GM12878 (cell line): Measurements from ENCODE around the gene CLDN9. TPM values are rescaled to one million over a fixed set of nuclear protein-coding genes. Genes with fewer than 3 reads are reported as not detected.

Source experiments
- ATAC-seq: fragments of 200-7000 bp; cut with Tn5 transposase; 3 replicates; pipeline ENCODE4 v1.9.1; 2020; ENCODE audit warnings: mild to moderate bottlenecking, moderate library complexity
- BruUV-seq: library from RNA; stranded (reverse); fragments of 400-500 nt; replicated peaks from 2 replicates; lab custom pipeline; 2021; lab: Mats Ljungman, UMichigan
- CTCF ChIA-PET: fragments of 300-600 bp; sonication (Branson Sonifier 250); formaldehyde crosslinking; extraction: SDS; loops from one replicate; lab custom pipeline; 2021; ENCODE audit warnings: inconsistent platforms; lab: Yijun Ruan, JAX
- POLR2A ChIA-PET: fragments of 350-600 bp; formaldehyde crosslinking; extraction: SDS; loops from one replicate; lab custom pipeline; 2021; ENCODE audit warnings: inconsistent platforms; lab: Charles Lee
- RAD21 ChIA-PET: fragments of 300-600 bp; sonication (Branson Sonifier 250); formaldehyde crosslinking; loops from one replicate; lab custom pipeline; 2023; ENCODE audit warnings: antibody characterized with exemption; ENCODE audit not compliant: unreplicated experiment; lab: Charles Lee
- SMC1A ChIA-PET: fragments of 300-600 bp; sonication (Branson Sonifier 250); formaldehyde crosslinking; loops from one replicate; lab custom pipeline; 2023; ENCODE audit not compliant: unreplicated experiment, uncharacterized antibody; lab: Charles Lee
- DNase-seq: peaks from one replicate; pipeline ENCODE4 v3.0.0-alpha.2; 2011; ENCODE audit warnings: low read depth, low spot score
- FAIRE-seq: peaks from 3 replicates; lab custom pipeline; 2011; peaks lifted over from hg19 to GRCh38; lab: Jason Lieb, UNC
- H2AFZ ChIP-seq: 2 replicates; pipeline ENCODE4 v1.6.0; 2011; ENCODE audit warnings: low read depth, low read length, control low read depth; ENCODE audit not compliant: control insufficient read depth
- H3K27ac ChIP-seq: 2 replicates; pipeline ENCODE4 v1.5.1; 2011; ENCODE audit warnings: control low read depth; ENCODE audit not compliant: control insufficient read depth, insufficient read depth
- H3K27me3 ChIP-seq, 2 experiments: replicated peaks in 1 of 2; 2 replicates each; pipeline versions ENCODE4 v1.6.0 to v1.6.1; 2011; ENCODE audit warnings: low read length in 1 of 2; ENCODE audit not compliant: control insufficient read depth in 2 of 2, insufficient read depth in 2 of 2
- H3K36me3 ChIP-seq, 2 experiments: 2 replicates each; pipeline ENCODE4 v1.5.1; 2011; ENCODE audit warnings: low read length in 1 of 2; ENCODE audit not compliant: control insufficient read depth in 2 of 2, insufficient read depth in 2 of 2
- H3K4me1 ChIP-seq: 2 replicates; pipeline ENCODE4 v1.6.1; 2011; ENCODE audit warnings: mild to moderate bottlenecking, low read length, moderate library complexity, mixed read lengths; ENCODE audit not compliant: control insufficient read depth, insufficient read depth
- H3K4me2 ChIP-seq: 2 replicates; pipeline ENCODE4 v1.6.0; 2011; ENCODE audit warnings: control low read depth; ENCODE audit not compliant: control insufficient read depth, insufficient read depth
- H3K4me3 ChIP-seq: fragments of 200-600 bp; sonication (generic); 2 replicates; pipeline ENCODE4 v1.5.1; 2016
- H3K79me2 ChIP-seq: 2 replicates; pipeline ENCODE4 v1.6.0; 2011; ENCODE audit warnings: low read length; ENCODE audit not compliant: control insufficient read depth, insufficient read depth
- H3K9ac ChIP-seq: 2 replicates; pipeline ENCODE4 v1.8.0; 2011; ENCODE audit warnings: low read length, control low read depth, mixed read lengths; ENCODE audit not compliant: control insufficient read depth, insufficient read depth
- H3K9me3 ChIP-seq: replicated peaks from 3 replicates; pipeline ENCODE4 v1.5.1; 2011; ENCODE audit warnings: mild to moderate bottlenecking, low read length; ENCODE audit not compliant: control insufficient read depth, insufficient read depth
- H4K20me1 ChIP-seq: 2 replicates; pipeline ENCODE4 v1.6.0; 2011; ENCODE audit not compliant: control insufficient read depth, insufficient read depth
- CUX1 ChIP-seq: IDR thresholded peaks from 2 replicates; pipeline ENCODE4 v1.6.1; 2012; ENCODE audit warnings: improper control_type of control experiment, low read depth, low read length; ENCODE audit not compliant: insufficient replicate concordance
- ELK1 ChIP-seq: IDR thresholded peaks from 2 replicates; pipeline ENCODE4 v1.6.1; 2012; ENCODE audit warnings: low read depth, low read length, improper control_type of control experiment
- FOXM1 ChIP-seq: IDR thresholded peaks from 2 replicates; pipeline ENCODE4 v1.6.1; 2012; ENCODE audit warnings: low read depth, mild to moderate bottlenecking, inconsistent platforms, low read length, moderate library complexity
- IKZF2 ChIP-seq, 2 experiments: fragments of 450-650 bp; IDR thresholded peaks; 2 replicates each; pipeline ENCODE4 v1.6.1; 2017; ENCODE audit warnings: mild to moderate bottlenecking in 2 of 2, moderate library complexity in 2 of 2
- IRF4 ChIP-seq: IDR thresholded peaks from 2 replicates; pipeline ENCODE4 v1.6.1; 2011; ENCODE audit warnings: low read depth, low read length
- NFYA ChIP-seq: IDR thresholded peaks from 2 replicates; pipeline ENCODE4 v1.6.1; 2011; ENCODE audit warnings: low read depth, mild to moderate bottlenecking, low read length, improper control_type of control experiment, borderline replicate concordance
- NKRF ChIP-seq: fragments of 450-650 bp; conservative IDR thresholded peaks from 2 replicates; pipeline ENCODE4 v1.6.1; 2017; ENCODE audit warnings: mild to moderate bottlenecking, moderate library complexity
- SMAD1 ChIP-seq: fragments of 450-650 bp; IDR thresholded peaks from 2 replicates; pipeline ENCODE4 v1.6.1; 2018; ENCODE audit warnings: mild to moderate bottlenecking, low read depth; ENCODE audit not compliant: partially characterized antibody
- TCF7 ChIP-seq: IDR thresholded peaks from 2 replicates; pipeline ENCODE4 v1.6.1; 2014; ENCODE audit warnings: antibody characterized with exemption, borderline replicate concordance
- ZBTB33 ChIP-seq: fragments of 450-650 bp; IDR thresholded peaks from 2 replicates; pipeline ENCODE4 v1.6.1; 2017; ENCODE audit warnings: mild to moderate bottlenecking
- WGBS: methylation state at CpG from one replicate; pipeline ENCODE4 v1.1.6; 2016; ENCODE audit warnings: low lambda C conversion rate; ENCODE audit not compliant: insufficient replicate concordance, insufficient coverage; ENCODE audit errors: missing lambda C conversion rate; 5-methylcytosine and 5-hydroxymethylcytosine counted together
- in situ Hi-C: fragments of 300-500 bp; cut with MboI; formaldehyde crosslinking; loops from 9 replicates; pipeline ENCODE4 v1.14.3; 2018; ENCODE audit warnings: mixed read lengths
- intact Hi-C: fragments of 100-400 bp; cut with micrococcal nuclease; formaldehyde crosslinking; loops from one replicate; pipeline ENCODE4 v1.14.2; 2022; ENCODE audit not compliant: unreplicated experiment
- polyA plus RNA-seq, 11 experiments: library from polyadenylated mRNA; depleted of rRNA in 4 of 11; unstranded in 6 of 11; stranded (reverse) in 5 of 11; fragments of >200 nt; fragmentation: Nextera tagmentation in 4 of 11; fragmentation: Illumina TruSeq in 1 of 11; extraction: Ambion mirVana in 4 of 11; extraction: Trizol in 1 of 11; gene quantifications; 1 replicate in 1 of 11; 2 replicates in 10 of 11; pipeline versions ENCODE4 v1.2.1 to v1.2.3, GENCODE V29; 2011 to 2016; ENCODE audit warnings: inconsistent platforms in 2 of 11, missing spikeins in 2 of 11, low read depth in 1 of 11
- total RNA-seq, 4 experiments: library from RNA; depleted of rRNA in 3 of 4; stranded (reverse); fragments of >200 nt in 3 of 4; fragmentation: Illumina TruSeq in 1 of 4; extraction: Trizol in 1 of 4; gene quantifications; 2 replicates each; pipeline versions ENCODE4 v1.2.1 to v1.2.3, GENCODE V29; 2013 to 2021

Gene CLDN9
- total and polyA plus RNA-seq, 10 of the 15 experiments (the other 5 are each of a cell fraction or from before 2014, with no cell fraction given) = not detected

- no peak for TF ChIP-seq SMAD1
- TF ChIP-seq ELK1 = no peak
- TF ChIP-seq NFYA = no peak
- TF ChIP-seq FOXM1 = no peak
- TF ChIP-seq IKZF2 (IDR thresholded peaks at IDR 0.05) = no peak
- no peak for TF ChIP-seq IRF4
Observed at GRCh38 chr16:2991566-2992261, 21.0 kb upstream of the CLDN9 start (continued).

- intact Hi-C loops (no loop called here), in situ Hi-C loops (no loop called here)
- Histone ChIP-seq H3K27me3 (peaks cover 2 to 9% of the 10 kb centered on the region in 2 experiments; a peak in 2 of 4 replicates), H3K27ac (no peak overlapping the region), H3K4me1 (no peaks in the 10 kb centered on the region), H3K36me3 (no peaks in the 10 kb centered on the region), H2AFZ (no peak overlapping the region), H3K79me2 (no peaks in the 10 kb centered on the region), H4K20me1 (no peaks in the 10 kb centered on the region), H3K9me3 (no peaks in the 10 kb centered on the region), H3K4me3 (no peak overlapping the region), H3K4me2 (no peak overlapping the region), H3K9ac (no peak overlapping the region)
- 45% methylated on average over 13 of the region's 14 CpGs for WGBS
- ChIA-PET RAD21 (no interaction called here), CTCF (no interaction called here), SMC1A (no interaction called here), POLR2A (no interaction called here)
- ATAC-seq (no peak), DNase-seq (no peak), FAIRE-seq (no peak)
- no TSS peak for BruUV-seq
- TF ChIP-seq ZBTB33 (no peak), CUX1 (no peak), FOXM1 (no peak), NKRF (no peak), TCF7 (no peak)
Observed at GRCh38 chr16:2992383-2993081, 20.2 kb upstream of the CLDN9 start.
